DMS153 (cell line): ENCODE data around the gene NPC2.

Experiments
- DNase-seq: peaks from one replicate; lab custom pipeline; 2025; lab: John Stamatoyannopoulos, UW

The NPC2 gene

GRCh38 chr14:74519316-74520074 lies 26.4 kb upstream of the NPC2 start:
- DNase-seq = no peak

GRCh38 chr14:74518221-74518620 lies 25.1 kb upstream of the NPC2 start:
- DNase-seq = peak; percentile 17

- no peak for DNase-seq
Measured at GRCh38 chr14:74517731-74518130, 24.6 kb upstream of the NPC2 start.

- no peak for DNase-seq
Measured at GRCh38 chr14:74516451-74517160, 23.5 kb upstream of the NPC2 start.

- no peak for DNase-seq
Measured at GRCh38 chr14:74515891-74516412, 22.8 kb upstream of the NPC2 start.

GRCh38 chr14:74514471-74514941 lies 21.4 kb upstream of the NPC2 start:
- DNase-seq = no peak

GRCh38 chr14:74511966-74512830 lies 19.1 kb upstream of the NPC2 start:
- DNase-seq = no peak

- DNase-seq = no peak
Measured at GRCh38 chr14:74510959-74511409, 17.9 kb upstream of the NPC2 start.

GRCh38 chr14:74510223-74510931 lies 17.3 kb upstream of the NPC2 start:
- no peak for DNase-seq

GRCh38 chr14:74509587-74510222 lies 16.6 kb upstream of the NPC2 start:
- no peak for DNase-seq

GRCh38 chr14:74508844-74509428 lies 15.8 kb upstream of the NPC2 start:
- DNase-seq = no peak

- no peak for DNase-seq
Measured at GRCh38 chr14:74508292-74508731, 15.2 kb upstream of the NPC2 start.

GRCh38 chr14:74507840-74508239 lies 14.7 kb upstream of the NPC2 start:
- no peak for DNase-seq

- no peak for DNase-seq
Measured at GRCh38 chr14:74507085-74507484, 14.0 kb upstream of the NPC2 start.

GRCh38 chr14:74506411-74506851 lies 13.3 kb upstream of the NPC2 start:
- DNase-seq = no peak

GRCh38 chr14:74505831-74506230 lies 12.7 kb upstream of the NPC2 start:
- DNase-seq = no peak

GRCh38 chr14:74504874-74505720 lies 12.0 kb upstream of the NPC2 start:
- DNase-seq = no peak

- DNase-seq = no peak
Measured at GRCh38 chr14:74504412-74504811, 11.3 kb upstream of the NPC2 start.

GRCh38 chr14:74503938-74504335 lies 10.8 kb upstream of the NPC2 start:
- DNase-seq = no peak
